ENCODE results near the gene VAV3.

DNA sequence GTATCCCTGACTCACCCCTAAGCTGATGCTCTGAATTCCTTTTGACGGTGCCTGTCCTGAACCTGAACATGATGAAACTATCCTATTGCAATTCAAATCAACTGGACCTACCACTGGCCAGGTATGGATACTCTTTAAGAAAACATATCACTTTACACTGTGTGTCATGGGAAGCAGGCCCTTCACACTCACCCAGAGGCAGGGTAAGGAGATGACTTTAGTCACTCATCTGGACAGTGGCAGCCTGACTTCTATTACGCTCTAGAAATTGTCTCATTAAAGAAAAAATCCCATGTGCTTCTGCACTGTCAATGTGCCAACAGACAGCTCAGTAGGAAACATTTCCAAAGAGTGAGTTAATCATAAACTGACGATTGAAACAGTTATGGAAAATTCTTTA, 94.3 kb downstream of the VAV3 start:
- TF ChIP-seq, protein P1, sequence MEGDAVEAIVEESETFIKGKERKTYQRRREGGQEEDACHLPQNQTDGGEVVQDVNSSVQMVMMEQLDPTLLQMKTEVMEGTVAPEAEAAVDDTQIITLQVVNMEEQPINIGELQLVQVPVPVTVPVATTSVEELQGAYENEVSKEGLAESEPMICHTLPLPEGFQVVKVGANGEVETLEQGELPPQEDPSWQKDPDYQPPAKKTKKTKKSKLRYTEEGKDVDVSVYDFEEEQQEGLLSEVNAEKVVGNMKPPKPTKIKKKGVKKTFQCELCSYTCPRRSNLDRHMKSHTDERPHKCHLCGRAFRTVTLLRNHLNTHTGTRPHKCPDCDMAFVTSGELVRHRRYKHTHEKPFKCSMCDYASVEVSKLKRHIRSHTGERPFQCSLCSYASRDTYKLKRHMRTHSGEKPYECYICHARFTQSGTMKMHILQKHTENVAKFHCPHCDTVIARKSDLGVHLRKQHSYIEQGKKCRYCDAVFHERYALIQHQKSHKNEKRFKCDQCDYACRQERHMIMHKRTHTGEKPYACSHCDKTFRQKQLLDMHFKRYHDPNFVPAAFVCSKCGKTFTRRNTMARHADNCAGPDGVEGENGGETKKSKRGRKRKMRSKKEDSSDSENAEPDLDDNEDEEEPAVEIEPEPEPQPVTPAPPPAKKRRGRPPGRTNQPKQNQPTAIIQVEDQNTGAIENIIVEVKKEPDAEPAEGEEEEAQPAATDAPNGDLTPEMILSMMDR (IDR thresholded peaks at IDR 0.05; ENCODE audit: low read depth, low read length, poor library complexity, severe bottlenecking): no peak
- no peak for TF ChIP-seq EZH2phosphoT487 (IDR thresholded peaks at IDR 0.05; ENCODE audit: borderline replicate concordance, low read length)
